AG09309 (cell line): Measurements from ENCODE around the gene MEMO1.

Experiments used
- DNase-seq: peaks from one replicate; pipeline ENCODE4 v3.0.0-alpha.2; 2010; ENCODE audit warnings: low read depth
- H3K4me3 ChIP-seq: 2 replicates; pipeline ENCODE4 v1.5.1; 2011; ENCODE audit warnings: mild to moderate bottlenecking, low read depth, low read length, moderate library complexity; ENCODE audit not compliant: control insufficient read depth
- TF ChIP-seq, protein P1 (sequence below): IDR thresholded peaks from 2 replicates; pipeline ENCODE4 v1.5.1; 2011; ENCODE audit warnings: mild to moderate bottlenecking, low read depth, low read length, inconsistent platforms; ENCODE audit not compliant: insufficient read depth, control insufficient read depth; ENCODE audit errors: missing control alignments

Gene MEMO1

DNA sequence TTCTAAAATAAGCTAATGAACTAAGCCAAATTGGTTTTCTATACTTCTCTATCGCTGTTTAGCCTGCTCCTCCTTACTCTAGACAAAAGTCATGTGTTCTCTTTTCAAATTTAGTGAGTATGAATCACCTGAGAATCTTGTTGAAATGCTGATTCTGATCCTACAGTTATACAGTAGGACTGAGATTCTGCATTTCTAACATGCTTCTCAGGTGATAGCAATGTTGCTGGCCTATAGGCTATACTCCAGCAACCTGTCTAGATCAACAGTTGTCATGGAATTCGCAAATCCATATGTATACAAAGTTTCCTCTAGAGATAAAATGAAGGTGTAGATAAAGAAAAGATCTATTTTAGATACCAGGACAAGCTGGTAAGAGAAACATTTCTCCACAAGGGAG, 62.9 kb downstream of the MEMO1 start:
- TF ChIP-seq, protein P1, sequence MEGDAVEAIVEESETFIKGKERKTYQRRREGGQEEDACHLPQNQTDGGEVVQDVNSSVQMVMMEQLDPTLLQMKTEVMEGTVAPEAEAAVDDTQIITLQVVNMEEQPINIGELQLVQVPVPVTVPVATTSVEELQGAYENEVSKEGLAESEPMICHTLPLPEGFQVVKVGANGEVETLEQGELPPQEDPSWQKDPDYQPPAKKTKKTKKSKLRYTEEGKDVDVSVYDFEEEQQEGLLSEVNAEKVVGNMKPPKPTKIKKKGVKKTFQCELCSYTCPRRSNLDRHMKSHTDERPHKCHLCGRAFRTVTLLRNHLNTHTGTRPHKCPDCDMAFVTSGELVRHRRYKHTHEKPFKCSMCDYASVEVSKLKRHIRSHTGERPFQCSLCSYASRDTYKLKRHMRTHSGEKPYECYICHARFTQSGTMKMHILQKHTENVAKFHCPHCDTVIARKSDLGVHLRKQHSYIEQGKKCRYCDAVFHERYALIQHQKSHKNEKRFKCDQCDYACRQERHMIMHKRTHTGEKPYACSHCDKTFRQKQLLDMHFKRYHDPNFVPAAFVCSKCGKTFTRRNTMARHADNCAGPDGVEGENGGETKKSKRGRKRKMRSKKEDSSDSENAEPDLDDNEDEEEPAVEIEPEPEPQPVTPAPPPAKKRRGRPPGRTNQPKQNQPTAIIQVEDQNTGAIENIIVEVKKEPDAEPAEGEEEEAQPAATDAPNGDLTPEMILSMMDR: no peak
- H3K4me3 ChIP-seq: no peak overlapping the region
- no peak for DNase-seq

DNA sequence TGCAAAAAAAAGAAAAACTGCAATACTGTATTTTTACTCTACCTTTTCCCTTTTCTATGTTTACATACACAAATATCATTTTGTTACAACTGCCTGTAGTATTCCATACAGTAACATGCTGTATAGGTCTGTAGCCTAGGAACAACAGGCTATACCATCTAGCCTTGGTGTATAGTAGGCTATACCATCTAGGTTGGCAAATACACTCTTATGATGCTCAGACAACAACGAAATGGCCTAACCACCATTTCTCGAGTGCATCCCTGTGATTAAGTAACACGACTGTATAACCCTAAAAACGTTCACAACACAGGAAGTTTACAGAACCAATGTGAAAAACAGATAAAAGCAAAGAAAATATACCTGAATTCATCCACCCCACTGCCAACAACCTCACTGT, 64.0 kb downstream of the MEMO1 start:
- DNase-seq: no peak
- H3K4me3 ChIP-seq: no peak overlapping the region
- TF ChIP-seq, protein P1: no peak

DNA sequence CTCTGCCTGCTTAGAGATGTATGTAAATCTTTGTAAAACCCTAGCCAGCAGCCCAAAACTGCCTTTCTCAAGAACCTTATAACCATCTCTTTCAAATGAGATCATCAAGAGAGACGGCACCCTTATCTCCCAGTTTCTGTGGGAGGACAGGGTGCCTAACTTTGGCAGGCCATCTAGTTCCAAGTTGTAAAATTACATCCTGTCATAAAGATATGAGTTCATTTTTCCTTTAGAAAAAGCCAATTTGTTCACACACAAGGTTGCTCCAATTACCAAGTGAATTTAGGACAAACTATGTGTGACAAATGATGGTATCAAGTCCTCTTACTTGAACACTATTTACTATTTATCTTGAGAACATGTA, 65.3 kb downstream of the MEMO1 start:
- peak; percentile 56 for DNase-seq
- TF ChIP-seq, protein P1: no peak

DNA sequence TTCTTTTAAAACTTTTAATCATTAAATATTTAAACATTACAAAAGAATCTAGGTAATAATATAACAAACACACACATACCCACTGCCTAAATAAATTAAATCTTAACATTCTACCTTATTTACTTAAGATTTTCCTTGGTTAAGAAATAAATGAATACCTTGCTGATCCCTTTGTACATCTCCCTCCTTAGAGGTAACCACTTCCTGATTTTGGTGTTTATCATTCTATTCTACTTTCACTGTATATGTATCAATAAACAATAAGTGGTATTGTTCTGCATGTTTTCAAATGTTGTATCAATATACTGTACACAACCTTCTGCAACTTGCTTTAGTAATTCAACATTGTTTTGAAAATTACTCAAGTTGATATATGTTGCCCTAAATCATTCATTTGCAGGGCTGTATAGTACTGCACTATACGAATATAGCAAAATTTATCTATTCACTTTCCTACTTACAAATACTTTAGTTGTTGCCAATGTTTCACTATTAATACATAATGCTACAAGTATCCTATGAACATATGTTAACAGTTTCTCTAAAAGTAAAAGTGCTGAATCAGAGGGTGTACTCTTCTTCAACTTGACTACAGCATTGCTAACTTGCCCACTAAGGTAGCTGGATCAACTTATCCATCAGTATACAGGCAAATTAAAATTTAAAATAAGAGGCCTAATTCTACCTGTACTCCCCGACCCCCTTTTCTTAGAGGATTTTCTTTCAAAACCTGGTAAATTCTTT, 65.8 kb downstream of the MEMO1 start:
- H3K4me3 ChIP-seq: no peak overlapping the region
- DNase-seq: no peak
- TF ChIP-seq, protein P1: no peak

More for the DNA sequence above, 65.3 kb downstream of the MEMO1 start:
- no peak overlapping the region for H3K4me3 ChIP-seq

DNA sequence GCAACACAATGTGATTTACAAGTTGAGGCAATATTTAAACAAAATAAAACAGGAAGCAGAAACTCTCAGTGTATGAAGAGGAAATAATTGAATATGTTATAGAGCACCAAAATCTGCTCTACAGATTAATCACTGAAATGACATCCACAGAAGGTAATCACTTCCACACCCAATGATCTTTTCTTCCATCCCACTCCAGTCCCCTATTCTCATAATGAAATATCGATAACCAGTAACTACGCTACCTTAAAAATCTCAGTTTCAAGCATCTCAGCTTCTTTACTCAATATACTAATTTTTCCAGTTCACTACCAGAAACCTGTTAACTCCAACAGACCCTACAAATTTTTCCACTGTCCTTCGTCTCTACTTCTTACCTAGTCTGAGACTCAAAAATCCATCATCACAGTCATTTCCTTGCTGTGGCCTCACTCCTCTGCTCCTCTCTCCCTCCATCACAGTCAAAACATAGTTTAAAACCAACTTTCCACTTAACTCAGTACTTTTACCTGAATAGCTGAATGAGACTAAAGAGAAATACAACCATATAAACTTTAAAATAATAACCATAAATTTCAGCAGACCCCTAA, 67.1 kb downstream of the MEMO1 start:
- H3K4me3 ChIP-seq: no peak overlapping the region
- no peak for DNase-seq
- TF ChIP-seq, protein P1: no peak

DNA sequence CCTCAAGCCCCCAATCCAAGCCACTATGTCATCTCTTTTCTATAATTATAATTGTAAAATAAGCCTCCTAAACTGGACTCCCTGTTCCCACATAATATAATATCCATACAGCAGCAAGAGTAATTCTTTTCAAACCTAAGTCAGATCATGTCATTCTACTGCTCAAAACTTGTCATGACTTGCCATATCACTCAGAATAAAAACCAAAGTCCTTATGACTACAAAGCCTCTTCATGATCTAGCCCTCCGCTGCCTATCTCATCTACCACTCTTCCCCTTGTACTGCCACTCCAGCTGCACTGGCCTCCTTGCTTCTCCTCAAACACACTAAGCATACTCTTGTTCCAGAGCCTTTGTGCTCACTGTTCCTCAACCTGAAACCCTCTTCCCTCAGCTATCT, 69.9 kb downstream of the MEMO1 start:
- TF ChIP-seq, protein P1: no peak
- DNase-seq: no peak
- no peak overlapping the region for H3K4me3 ChIP-seq
